ENCODE results near the gene LAMC1. TPM values are rescaled to one million over a fixed set of nuclear protein-coding genes. Genes with fewer than 3 reads are reported as not detected.

Gene LAMC1
- total RNA-seq: 1,525 and 1,787 TPM in 2 replicates

GRCh38 chr1:183023146-183023600, at the start of gene LAMC1:
TSS of gene LAMC1 (plus strand) at chr1:183023420. CDS start at chr1:183023717, 297 bp downstream.

GRCh38 chr1:183185941-183186490, 162.8 kb downstream of the LAMC1 start, which contains the start of gene LAMC2:
TSS of gene LAMC2 (plus strand) at chr1:183186264. CDS start at chr1:183186353, 89 bp downstream.

Other genes starting within 250 kb of the LAMC1 start
- gene NPL, start 233.6 kb upstream of the LAMC1 start, total RNA-seq: 2.4 and 2.6 TPM in 2 replicates
- 58.9 and 61.4 TPM in 2 replicates for gene DHX9, start 184.1 kb upstream of the LAMC1 start, total RNA-seq
- 0.05 TPM in 1 of 2 replicates, not detected in the other for gene SHCBP1L, start 70.3 kb upstream of the LAMC1 start, total RNA-seq
- gene LAMC2, start 162.8 kb downstream of the LAMC1 start, total RNA-seq: 2.2 and 3.3 TPM in 2 replicates